BJ (cell line): ENCODE results near the gene RIPOR1. TPM values are rescaled to one million over a fixed set of nuclear protein-coding genes. Genes with fewer than 3 reads are reported as not detected.

Experiments used
- CTCF ChIA-PET: fragments of 350-600 bp; formaldehyde crosslinking; extraction: SDS; loops from one replicate; lab custom pipeline; 2021; ENCODE audit warnings: antibody characterized with exemption, inconsistent platforms; lab: Yijun Ruan, JAX
- POLR2A ChIA-PET: fragments of 300-600 bp; sonication (Branson Sonifier 250); formaldehyde crosslinking; extraction: SDS; loops from one replicate; lab custom pipeline; 2021; ENCODE audit warnings: antibody characterized with exemption; lab: Charles Lee
- DNase-seq: peaks from one replicate; pipeline ENCODE4 v3.0.0-alpha.2; 2011; ENCODE audit warnings: low read depth
- H3K27me3 ChIP-seq: 2 replicates; pipeline ENCODE4 v1.6.0; 2011; ENCODE audit warnings: low read length; ENCODE audit not compliant: control insufficient read depth, insufficient read depth
- H3K36me3 ChIP-seq: 2 replicates; pipeline ENCODE4 v1.5.1; 2011; ENCODE audit warnings: low read length; ENCODE audit not compliant: control insufficient read depth, insufficient read depth
- H3K4me3 ChIP-seq: 2 replicates; pipeline ENCODE4 v1.5.1; 2011; ENCODE audit warnings: low read depth, mild to moderate bottlenecking, control low read depth, low read length
- CTCF ChIP-seq: IDR thresholded peaks from 2 replicates; pipeline ENCODE4 v1.5.1; 2011; ENCODE audit warnings: low read depth, mild to moderate bottlenecking, control low read depth, inconsistent platforms, low read length, moderate library complexity; ENCODE audit not compliant: insufficient read depth
- polyA plus RNA-seq: library from polyadenylated mRNA; depleted of rRNA; stranded (reverse); fragments of >200 nt; gene quantifications from 2 replicates; pipeline ENCODE4 v1.2.3, GENCODE V29; 2011

The RIPOR1 gene
- polyA plus RNA-seq, 1 experiment, result 12.7 TPM

- Histone ChIP-seq H3K27me3 (no peaks in the 10 kb centered on the region), H3K4me3 (no peak overlapping the region), H3K36me3 (no peaks in the 10 kb centered on the region)
- CTCF ChIA-PET, result interaction anchor here (0.6 to 4.2 kb wide), 7 partner anchors 11 to 111 kb away, joined by 3 to 42 read pairs (median 5); partner anchors contain the start of genes C16orf86 and ENKD1
- DNase-seq, result no peak
- TF ChIP-seq CTCF, result no peak
- POLR2A ChIA-PET, result no interaction called here
These were observed 30.2 kb downstream of the RIPOR1 start for GRCh38 chr16:67558859-67559258.

DNA sequence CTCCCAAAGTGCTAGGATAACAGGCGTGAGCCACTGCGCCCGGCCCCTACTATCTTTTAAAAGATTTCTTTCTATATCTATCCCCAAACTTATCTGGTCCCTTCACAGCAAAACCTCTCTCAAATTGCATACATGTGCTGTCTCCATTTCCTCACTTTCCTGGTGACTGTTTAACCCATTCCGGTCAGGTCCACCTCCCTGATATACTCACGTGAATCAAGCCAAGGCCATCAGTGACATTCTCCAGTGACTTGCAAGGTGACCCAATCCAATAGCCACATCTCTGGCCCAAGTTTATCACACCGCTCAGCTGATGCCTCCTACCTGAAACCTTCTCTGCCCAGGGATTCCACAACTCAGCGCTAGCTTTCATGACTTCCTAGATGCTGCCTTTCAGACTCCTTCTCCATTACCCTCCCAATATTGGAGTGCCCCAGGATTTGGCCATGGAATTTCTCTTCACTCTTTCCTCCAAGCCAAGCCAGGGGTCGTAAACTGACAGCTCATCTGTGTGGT, 32.3 kb downstream of the RIPOR1 start:
- DNase-seq, result no peak
- H3K27me3 ChIP-seq, result no peaks in the 10 kb centered on the region
- POLR2A ChIA-PET, result no interaction called here
- H3K4me3 ChIP-seq, result no peak overlapping the region; the same call in 1 of the 2 replicates
- no peaks in the 10 kb centered on the region for H3K36me3 ChIP-seq
- CTCF ChIA-PET, result interaction anchor here (0.7 to 4.4 kb wide), 8 partner anchors 11 to 114 kb away, joined by 3 to 42 read pairs (median 10); partner anchors contain the start of genes ATP6V0D1 and CARMIL2
- no peak for TF ChIP-seq CTCF

- no peak for TF ChIP-seq CTCF
- DNase-seq, result no peak
- CTCF ChIA-PET, result interaction anchor here (0.7 to 4.4 kb wide), 17 partner anchors 10 to 113 kb away, joined by 3 to 42 read pairs (median 6); partner anchors contain the start of genes ATP6V0D1, C16orf86, CARMIL2 and ENKD1
- H3K4me3 ChIP-seq, result peak overlapping the region; percentile 67
- H3K27me3 ChIP-seq, result no peaks in the 10 kb centered on the region
- POLR2A ChIA-PET, result no interaction called here
- H3K36me3 ChIP-seq, result no peaks in the 10 kb centered on the region
These were observed 32.8 kb downstream of the RIPOR1 start for GRCh38 chr16:67561501-67561823.

DNA sequence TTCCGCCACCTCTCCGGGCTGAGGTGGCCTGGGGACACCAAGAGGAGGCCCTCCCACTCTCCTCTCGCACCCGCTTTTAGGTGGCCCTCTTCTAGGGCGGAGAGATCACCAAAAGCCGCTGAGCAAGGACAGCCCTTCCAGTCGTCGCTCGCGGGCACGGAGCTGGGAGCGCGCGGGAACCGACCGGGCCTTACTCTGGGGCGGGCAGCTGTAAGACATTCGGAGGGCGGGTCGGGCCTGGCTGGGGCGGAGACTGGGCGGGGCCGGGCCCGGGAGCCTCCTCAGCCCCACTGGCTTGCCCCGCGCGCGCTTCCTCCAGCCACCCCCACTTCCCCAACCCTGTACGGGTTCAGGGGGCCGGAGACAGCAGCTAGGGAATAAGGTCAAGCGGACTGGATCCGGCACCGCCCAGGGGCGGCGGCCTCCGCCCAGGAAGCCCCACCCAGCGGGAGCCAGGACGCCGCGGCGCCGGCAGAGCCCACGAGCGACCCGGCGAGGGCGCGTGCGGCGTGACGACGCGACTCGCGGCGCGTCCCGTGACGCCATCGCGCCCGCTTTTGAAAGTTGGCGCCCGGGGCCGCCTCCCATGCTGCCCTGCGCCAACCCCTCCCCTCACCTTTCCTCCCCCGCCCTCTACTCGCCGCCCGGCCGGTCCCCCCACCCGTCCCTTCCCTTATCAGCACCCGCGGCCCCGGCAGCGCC, 33.3 kb downstream of the RIPOR1 start:
- POLR2A ChIA-PET, result interaction anchor here (0.5 kb wide), 1 partner anchor 272 kb away, joined by 3 read pairs; no protein-coding TSS in a partner anchor
- Histone ChIP-seq H3K36me3 (no peaks in the 10 kb centered on the region), H3K27me3 (no peaks in the 10 kb centered on the region), H3K4me3 (peak overlapping the region; percentile 67)
- peak; percentile 86 for DNase-seq
- CTCF ChIA-PET, result interaction anchor here (0.7 to 4.4 kb wide), 21 partner anchors 10 to 111 kb away, joined by 3 to 42 read pairs (median 6); partner anchors contain the start of genes ATP6V0D1, C16orf86, CARMIL2 and ENKD1
- no peak for TF ChIP-seq CTCF

- Histone ChIP-seq H3K36me3 (no peaks in the 10 kb centered on the region), H3K27me3 (no peaks in the 10 kb centered on the region), H3K4me3 (peak within 1 kb of the TSS; percentile 67)
- CTCF ChIA-PET, result interaction anchor here (0.7 to 4.4 kb wide), 22 partner anchors 10 to 110 kb away, joined by 3 to 42 read pairs (median 6); partner anchors contain the start of genes ACD, ATP6V0D1, C16orf86 and CARMIL2
- no peak for DNase-seq
- POLR2A ChIA-PET, result interaction anchor here (0.5 kb wide), 1 partner anchor 271 kb away, joined by 3 read pairs; no protein-coding TSS in a partner anchor
- peak; percentile 27; the same call in 1 of the 2 replicates for TF ChIP-seq CTCF
These were observed 33.9 kb downstream of the RIPOR1 start, which contains the start of gene CTCF for GRCh38 chr16:67562526-67562917. CTCF (plus strand) TSS chr16:67562526; CDS start chr16:67610833, 48,307 bp downstream.
